ENCODE results near the gene CDYL.

GRCh38 chr6:4901386-4902061 is 125.3 kb downstream of the CDYL start:
- TF ChIP-seq EP300 (IDR thresholded peaks at IDR 0.05), result no peak
- no peak for TF ChIP-seq CTCF (IDR thresholded peaks at IDR 0.05)
- no peak for TF ChIP-seq POLR2AphosphoS5 (IDR thresholded peaks at IDR 0.05)
